DOHH2 (cell line): ENCODE measurements around the gene CASP9.

Experiments
- CTCF ChIP-seq: fragments of 200-600 bp; sonication (generic); IDR thresholded peaks from one replicate; pipeline ENCODE4 v1.5.1; 2014; ENCODE audit warnings: antibody characterized with exemption, mild to moderate bottlenecking, low read depth, low read length; ENCODE audit not compliant: poor library complexity, severe bottlenecking
- EZH2phosphoT487 ChIP-seq: fragments of 200-600 bp; sonication (generic); IDR thresholded peaks from 2 replicates; pipeline ENCODE4 v1.6.1; 2017; ENCODE audit warnings: borderline replicate concordance, mild to moderate bottlenecking, antibody characterized with exemption, low read length, moderate library complexity, mixed read lengths

GRCh38 chr1:15446212-15446611 is 77.8 kb downstream of the CASP9 start:
- TF ChIP-seq EZH2phosphoT487: no peak
- TF ChIP-seq CTCF: no peak
